ENCODE data around the gene STEAP4. TPM values are rescaled to one million over a fixed set of nuclear protein-coding genes. Genes with fewer than 3 reads are reported as not detected.

Gene STEAP4
- polyA plus RNA-seq, 1 donor = 0.30 TPM

DNA sequence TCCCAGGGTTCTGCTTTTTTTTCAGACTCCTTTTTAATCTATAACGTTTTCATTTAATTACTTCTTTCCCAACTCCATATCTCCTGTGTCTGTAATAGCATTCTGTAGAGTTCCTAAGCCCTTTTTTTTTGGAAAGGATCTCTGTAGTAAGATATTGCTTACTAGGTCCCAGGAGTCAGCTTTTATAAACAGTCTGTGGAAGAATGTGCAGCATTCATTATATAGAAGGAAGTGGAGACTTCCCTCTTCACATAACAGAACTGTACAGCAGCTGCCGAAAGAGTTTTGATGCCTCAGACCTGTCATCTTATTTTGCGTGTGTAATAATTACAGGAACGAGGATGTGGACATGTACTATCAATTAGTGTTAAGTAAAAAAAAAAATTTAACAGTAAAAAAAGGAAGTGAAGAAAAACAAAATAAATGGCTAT lies 7.4 kb upstream of the STEAP4 start:
- 44% methylated on average over 3 of the region's 4 CpGs for WGBS (ENCODE audit: insufficient coverage, low lambda C conversion rate)
- H3K27me3 ChIP-seq (ENCODE audit: control insufficient read depth, insufficient read depth, low read length) = no peaks in the 10 kb centered on the region
- H3K9me3 ChIP-seq (ENCODE audit: control insufficient read depth, low read depth, low read length) = no peaks in the 10 kb centered on the region
- no peaks in the 10 kb centered on the region for H3K36me3 ChIP-seq (ENCODE audit: control insufficient read depth, insufficient read depth, low read length)
- no peak overlapping the region for H3K27ac ChIP-seq (ENCODE audit: low read length)
- DNase-seq = no peak
- no peak overlapping the region for H3K4me3 ChIP-seq (ENCODE audit: low read length)
- no peaks in the 10 kb centered on the region for H3K4me1 ChIP-seq (ENCODE audit: control insufficient read depth, insufficient read depth, low read length)

GRCh38 chr7:88312061-88312663 lies 5.5 kb upstream of the STEAP4 start:
- Histone ChIP-seq H3K27me3 (ENCODE audit: control insufficient read depth, insufficient read depth, low read length) (no peaks in the 10 kb centered on the region), H3K36me3 (ENCODE audit: control insufficient read depth, insufficient read depth, low read length) (no peaks in the 10 kb centered on the region), H3K4me3 (ENCODE audit: low read length) (no peak overlapping the region), H3K4me1 (ENCODE audit: control insufficient read depth, insufficient read depth, low read length) (no peaks in the 10 kb centered on the region), H3K27ac (ENCODE audit: low read length) (no peak overlapping the region), H3K9me3 (ENCODE audit: control insufficient read depth, low read depth, low read length) (no peaks in the 10 kb centered on the region)
- no CpG with 5 or more reads among the region's 3 CpGs for WGBS (ENCODE audit: insufficient coverage, low lambda C conversion rate)
- no peak for DNase-seq

GRCh38 chr7:88311675-88312036 lies 5.0 kb upstream of the STEAP4 start:
- no peaks in the 10 kb centered on the region for H3K4me1 ChIP-seq (ENCODE audit: control insufficient read depth, insufficient read depth, low read length)
- no peak overlapping the region for H3K27ac ChIP-seq (ENCODE audit: low read length)
- no peaks in the 10 kb centered on the region for H3K36me3 ChIP-seq (ENCODE audit: control insufficient read depth, insufficient read depth, low read length)
- DNase-seq = no peak
- no CpG with 5 or more reads among the region's 1 CpG for WGBS (ENCODE audit: insufficient coverage, low lambda C conversion rate)
- peaks cover 1% of the 10 kb centered on the region for H3K27me3 ChIP-seq (ENCODE audit: control insufficient read depth, insufficient read depth, low read length)
- H3K4me3 ChIP-seq (ENCODE audit: low read length) = no peak overlapping the region
- no peaks in the 10 kb centered on the region for H3K9me3 ChIP-seq (ENCODE audit: control insufficient read depth, low read depth, low read length)

- Histone ChIP-seq H3K9me3 (ENCODE audit: control insufficient read depth, low read depth, low read length) (no peaks in the 10 kb centered on the region), H3K27ac (ENCODE audit: low read length) (no peak overlapping the region), H3K4me1 (ENCODE audit: control insufficient read depth, insufficient read depth, low read length) (peaks cover 2% of the 10 kb centered on the region), H3K27me3 (ENCODE audit: control insufficient read depth, insufficient read depth, low read length) (peaks cover 6% of the 10 kb centered on the region), H3K36me3 (ENCODE audit: control insufficient read depth, insufficient read depth, low read length) (no peaks in the 10 kb centered on the region), H3K4me3 (ENCODE audit: low read length) (no peak overlapping the region)
- no peak for DNase-seq
- WGBS (ENCODE audit: insufficient coverage, low lambda C conversion rate) = no CpG with 5 or more reads among the region's 4 CpGs
Observed at GRCh38 chr7:88310956-88311674, 4.4 kb upstream of the STEAP4 start.

DNA sequence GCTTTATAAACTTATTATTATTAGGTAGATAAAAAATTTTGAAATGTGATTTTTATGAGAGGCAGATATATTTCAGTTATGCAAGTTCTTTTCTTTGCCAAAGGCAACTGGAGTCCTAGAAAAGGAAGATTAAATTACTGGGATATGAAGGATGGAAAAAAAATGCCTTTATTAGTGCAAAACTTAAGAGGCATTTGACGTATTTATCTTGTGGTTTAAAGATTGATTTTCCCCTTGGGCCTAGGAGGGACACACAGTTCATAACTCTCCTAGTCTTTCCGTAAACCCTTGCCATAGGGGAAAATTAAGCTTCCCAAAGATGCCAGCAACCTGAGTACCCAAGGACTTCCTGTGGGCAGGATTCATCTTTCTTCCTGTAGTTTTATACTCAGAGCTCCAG lies 3.1 kb upstream of the STEAP4 start:
- H3K4me1 ChIP-seq (ENCODE audit: control insufficient read depth, insufficient read depth, low read length) = peaks cover 2% of the 10 kb centered on the region
- no peak overlapping the region for H3K27ac ChIP-seq (ENCODE audit: low read length)
- WGBS (ENCODE audit: insufficient coverage, low lambda C conversion rate) = no CpG with 5 or more reads among the region's 2 CpGs

GRCh38 chr7:88307823-88308222 lies 1.1 kb upstream of the STEAP4 start:
- Histone ChIP-seq H3K27ac (ENCODE audit: low read length) (no peak overlapping the region), H3K9me3 (ENCODE audit: control insufficient read depth, low read depth, low read length) (no peaks in the 10 kb centered on the region), H3K4me1 (ENCODE audit: control insufficient read depth, insufficient read depth, low read length) (peaks cover 2% of the 10 kb centered on the region), H3K27me3 (ENCODE audit: control insufficient read depth, insufficient read depth, low read length) (peaks cover 9% of the 10 kb centered on the region), H3K4me3 (ENCODE audit: low read length) (no peak overlapping the region), H3K36me3 (ENCODE audit: control insufficient read depth, insufficient read depth, low read length) (no peaks in the 10 kb centered on the region)
- no CpG with 5 or more reads among the region's 3 CpGs for WGBS (ENCODE audit: insufficient coverage, low lambda C conversion rate)
- DNase-seq = no peak

More for the DNA sequence above, 3.1 kb upstream of the STEAP4 start:
- no peaks in the 10 kb centered on the region for H3K9me3 ChIP-seq (ENCODE audit: control insufficient read depth, low read depth, low read length)
- no peak for DNase-seq
- H3K36me3 ChIP-seq (ENCODE audit: control insufficient read depth, insufficient read depth, low read length) = no peaks in the 10 kb centered on the region
- peaks cover 9% of the 10 kb centered on the region for H3K27me3 ChIP-seq (ENCODE audit: control insufficient read depth, insufficient read depth, low read length)
- no peak overlapping the region for H3K4me3 ChIP-seq (ENCODE audit: low read length)

DNA sequence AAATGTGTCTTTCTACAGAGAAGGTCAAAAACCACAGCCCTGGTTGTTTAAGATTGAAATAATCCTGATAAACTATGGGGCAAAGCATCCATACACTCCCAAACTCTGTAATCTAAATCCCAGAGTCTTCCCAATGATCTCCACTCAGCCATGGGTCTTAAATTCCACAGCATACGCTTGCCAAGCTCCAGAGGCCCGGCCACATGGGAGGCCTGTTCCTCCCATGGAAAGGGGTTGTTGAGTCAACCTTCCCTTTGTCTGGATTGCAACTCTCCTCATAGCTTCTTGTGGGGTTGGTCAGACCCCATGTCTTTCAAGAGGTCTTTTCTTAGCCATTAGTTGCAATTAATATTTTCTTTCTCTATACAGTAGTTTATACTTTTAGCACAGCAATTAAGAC lies 718 bp upstream of the STEAP4 start:
- Histone ChIP-seq H3K36me3 (ENCODE audit: control insufficient read depth, insufficient read depth, low read length) (no peaks in the 10 kb centered on the region), H3K4me1 (ENCODE audit: control insufficient read depth, insufficient read depth, low read length) (peaks cover 2% of the 10 kb centered on the region), H3K4me3 (ENCODE audit: low read length) (no peak overlapping the region), H3K27me3 (ENCODE audit: control insufficient read depth, insufficient read depth, low read length) (peaks cover 9% of the 10 kb centered on the region), H3K9me3 (ENCODE audit: control insufficient read depth, low read depth, low read length) (no peaks in the 10 kb centered on the region), H3K27ac (ENCODE audit: low read length) (no peak overlapping the region)
- DNase-seq = no peak
- WGBS (ENCODE audit: insufficient coverage, low lambda C conversion rate) = no CpG with 5 or more reads among the region's 2 CpGs

DNA sequence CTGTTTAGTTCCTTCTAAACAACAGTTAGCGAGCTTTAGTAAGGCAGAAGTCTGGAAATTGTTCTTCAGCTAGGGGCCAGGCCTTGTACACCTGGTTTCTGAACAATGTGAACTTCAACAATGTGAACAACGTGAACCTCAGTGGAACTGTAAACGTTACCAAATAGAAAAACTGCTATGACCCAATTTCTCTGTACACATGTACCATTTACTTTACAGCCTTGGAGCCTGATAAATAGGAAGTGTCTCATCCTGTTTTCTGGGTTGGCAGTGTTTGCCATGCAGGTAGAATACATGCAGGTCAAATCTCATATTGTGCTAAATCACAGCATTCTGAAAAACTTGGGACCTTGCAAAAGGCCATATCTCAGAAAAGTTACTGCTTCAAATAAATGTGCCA lies 1.6 kb downstream of the STEAP4 start:
- peaks cover 2% of the 10 kb centered on the region for H3K4me1 ChIP-seq (ENCODE audit: control insufficient read depth, insufficient read depth, low read length)
- no peaks in the 10 kb centered on the region for H3K36me3 ChIP-seq (ENCODE audit: control insufficient read depth, insufficient read depth, low read length)
- no peak overlapping the region for H3K4me3 ChIP-seq (ENCODE audit: low read length)
- DNase-seq = no peak
- H3K9me3 ChIP-seq (ENCODE audit: control insufficient read depth, low read depth, low read length) = no peaks in the 10 kb centered on the region
- H3K27ac ChIP-seq (ENCODE audit: low read length) = no peak overlapping the region
- no CpG with 5 or more reads among the region's 3 CpGs for WGBS (ENCODE audit: insufficient coverage, low lambda C conversion rate)
- peaks cover 9% of the 10 kb centered on the region for H3K27me3 ChIP-seq (ENCODE audit: control insufficient read depth, insufficient read depth, low read length)

DNA sequence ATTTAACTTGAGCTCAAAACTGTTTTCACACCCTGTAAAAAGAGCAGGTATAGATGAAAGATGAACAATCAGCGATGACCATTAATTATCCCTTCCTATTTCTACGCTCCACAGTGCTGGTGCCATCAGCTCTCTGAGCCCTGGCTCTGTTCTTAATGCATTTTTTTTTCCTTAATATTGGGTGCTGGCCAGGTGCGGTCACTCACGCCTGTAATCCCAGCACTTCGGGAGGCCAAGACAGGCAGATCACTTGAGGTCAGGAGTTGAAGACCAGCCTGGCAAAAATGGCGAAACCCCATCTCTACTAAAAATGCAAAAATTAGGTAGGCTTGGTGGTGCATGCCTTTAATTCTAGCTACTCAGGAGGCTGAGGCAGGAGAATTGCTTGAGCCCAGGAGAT lies 4.2 kb downstream of the STEAP4 start:
- peaks cover 2% of the 10 kb centered on the region for H3K4me1 ChIP-seq (ENCODE audit: control insufficient read depth, insufficient read depth, low read length)
- H3K27ac ChIP-seq (ENCODE audit: low read length) = no peak overlapping the region
- no CpG with 5 or more reads among the region's 6 CpGs for WGBS (ENCODE audit: insufficient coverage, low lambda C conversion rate)
- H3K4me3 ChIP-seq (ENCODE audit: low read length) = no peak overlapping the region
- no peak for DNase-seq
- no peaks in the 10 kb centered on the region for H3K9me3 ChIP-seq (ENCODE audit: control insufficient read depth, low read depth, low read length)
- no peaks in the 10 kb centered on the region for H3K36me3 ChIP-seq (ENCODE audit: control insufficient read depth, insufficient read depth, low read length)
- peaks cover 9% of the 10 kb centered on the region for H3K27me3 ChIP-seq (ENCODE audit: control insufficient read depth, insufficient read depth, low read length)

DNA sequence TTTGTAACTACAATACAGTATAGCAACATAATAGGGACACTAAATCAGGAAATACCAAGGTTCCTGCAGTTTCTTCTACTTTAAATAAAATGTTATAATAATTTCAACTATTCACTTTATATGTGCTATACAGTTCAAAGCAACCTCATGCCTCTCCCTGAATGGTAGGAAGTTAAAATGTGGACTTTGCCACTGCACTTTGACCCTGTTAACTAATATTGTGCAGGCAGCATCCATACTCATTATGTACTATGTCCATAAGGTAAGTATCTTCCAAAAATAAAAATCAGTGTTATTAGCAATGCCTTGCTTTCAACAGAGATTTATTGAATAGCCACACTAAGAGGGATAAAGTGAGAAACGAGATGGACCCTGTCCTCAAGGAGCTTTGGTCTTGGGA lies 4.8 kb downstream of the STEAP4 start:
- DNase-seq = no peak
- peaks cover 9% of the 10 kb centered on the region for H3K27me3 ChIP-seq (ENCODE audit: control insufficient read depth, insufficient read depth, low read length)
- no peak overlapping the region for H3K4me3 ChIP-seq (ENCODE audit: low read length)
- H3K4me1 ChIP-seq (ENCODE audit: control insufficient read depth, insufficient read depth, low read length) = peaks cover 2% of the 10 kb centered on the region
- H3K27ac ChIP-seq (ENCODE audit: low read length) = no peak overlapping the region
- whole genome bisulfite sequencing (ENCODE audit: insufficient coverage, low lambda C conversion rate) = no CpG with 5 or more reads among the region's 1 CpG
- no peaks in the 10 kb centered on the region for H3K36me3 ChIP-seq (ENCODE audit: control insufficient read depth, insufficient read depth, low read length)
- no peaks in the 10 kb centered on the region for H3K9me3 ChIP-seq (ENCODE audit: control insufficient read depth, low read depth, low read length)
